Measurements from ENCODE around the gene CCNI.

CCNI gene

DNA sequence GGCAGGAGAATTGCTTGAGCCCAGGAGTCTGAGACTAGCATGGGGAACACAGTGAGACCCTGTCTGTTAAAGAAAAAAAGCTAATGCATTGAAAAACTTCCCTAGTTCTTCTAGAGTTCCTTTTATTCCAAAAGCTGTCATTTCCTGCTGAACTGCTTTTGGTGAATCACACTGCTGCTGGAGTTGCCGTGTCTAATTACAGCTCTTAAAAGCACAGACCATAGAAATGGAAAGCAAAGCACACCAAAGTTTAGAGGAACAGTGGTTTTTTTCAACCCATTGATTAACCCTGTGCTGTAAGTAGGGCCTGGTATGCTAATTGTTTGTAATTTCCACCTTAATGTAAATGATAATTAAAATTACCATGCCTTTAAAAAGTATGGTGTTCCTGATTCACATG is 73.9 kb downstream of the CCNI start:
- DNase-seq, result no peak

DNA sequence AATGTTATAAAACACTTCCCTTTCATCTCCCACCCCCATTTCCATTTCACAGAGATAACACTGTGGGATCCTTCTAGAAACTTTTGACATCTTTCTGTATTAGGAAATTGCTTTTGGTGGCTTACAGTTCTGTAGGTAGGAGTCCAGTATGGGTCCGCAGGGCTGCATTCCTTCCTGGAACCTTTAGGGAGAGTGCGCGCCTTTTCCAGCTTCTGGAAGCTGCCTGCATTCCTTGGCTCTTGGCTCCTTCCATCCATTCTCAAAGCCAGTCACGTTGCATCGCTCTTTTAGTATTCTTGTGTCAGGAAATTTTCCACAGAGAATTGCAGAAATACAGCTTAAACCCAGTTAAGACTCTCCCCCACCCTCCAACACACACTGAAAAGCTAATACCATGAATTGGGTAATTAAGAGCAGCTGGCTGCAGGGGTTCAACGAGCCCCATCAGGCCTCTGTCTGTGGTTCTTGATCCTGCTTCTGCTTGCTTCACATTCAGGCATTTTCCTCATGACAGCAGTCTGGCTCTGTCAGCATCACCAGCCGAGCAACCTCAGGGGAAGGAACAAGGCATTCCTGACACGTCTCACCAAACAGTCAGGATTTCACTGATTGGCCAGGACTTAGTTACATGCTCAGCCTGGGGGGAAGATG is 77.4 kb downstream of the CCNI start:
- no peak for DNase-seq

DNA sequence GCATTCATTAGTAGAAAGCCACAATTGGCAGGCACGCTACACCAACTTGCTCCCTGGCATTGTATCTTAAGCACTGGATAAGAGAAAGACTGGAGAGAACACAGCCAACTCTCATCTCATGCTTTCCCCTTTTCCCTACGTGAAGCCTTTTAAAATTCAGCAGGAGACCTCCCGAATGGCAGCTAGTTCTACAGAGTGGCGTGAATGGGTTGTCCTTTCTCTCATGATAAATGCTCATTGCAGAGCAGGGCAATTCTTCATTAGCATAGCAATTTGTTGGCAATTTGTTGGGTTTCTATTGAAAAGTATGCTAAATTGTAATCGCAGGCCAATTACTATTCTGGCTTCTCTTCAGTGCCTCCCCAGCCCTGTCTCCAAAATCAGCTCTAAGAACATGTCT is 78.3 kb downstream of the CCNI start:
- DNase-seq, result no peak

Measured in SHP77 treated with DMSO at 0.1 percent for 48 hours (cell line).